HCT116 (cell line): ENCODE measurements around the gene RCE1.

ENCODE experiments used
- RAD21 ChIP-seq: IDR thresholded peaks from 2 replicates; pipeline ENCODE4 v1.6.1; 2012; ENCODE audit warnings: low read depth, mild to moderate bottlenecking
- TF ChIP-seq, protein P1 (sequence below), 3 experiments: fragments of 200-600 bp in 1 of 3; sonication (generic) in 1 of 3; IDR thresholded peaks in 2 of 3; conservative IDR thresholded peaks in 1 of 3; 2 replicates each; pipeline ENCODE4 v1.5.1; 2012 to 2017; ENCODE audit warnings: low read depth in 2 of 3, low read length in 2 of 3, antibody characterized with exemption in 1 of 3, borderline replicate concordance in 1 of 3, control low read depth in 1 of 3, mild to moderate bottlenecking in 1 of 3, mixed read lengths in 1 of 3, mixed run types in 1 of 3, moderate library complexity in 1 of 3; ENCODE audit not compliant: insufficient read depth in 1 of 3

- TF ChIP-seq RAD21: no peak
- TF ChIP-seq, protein P1, sequence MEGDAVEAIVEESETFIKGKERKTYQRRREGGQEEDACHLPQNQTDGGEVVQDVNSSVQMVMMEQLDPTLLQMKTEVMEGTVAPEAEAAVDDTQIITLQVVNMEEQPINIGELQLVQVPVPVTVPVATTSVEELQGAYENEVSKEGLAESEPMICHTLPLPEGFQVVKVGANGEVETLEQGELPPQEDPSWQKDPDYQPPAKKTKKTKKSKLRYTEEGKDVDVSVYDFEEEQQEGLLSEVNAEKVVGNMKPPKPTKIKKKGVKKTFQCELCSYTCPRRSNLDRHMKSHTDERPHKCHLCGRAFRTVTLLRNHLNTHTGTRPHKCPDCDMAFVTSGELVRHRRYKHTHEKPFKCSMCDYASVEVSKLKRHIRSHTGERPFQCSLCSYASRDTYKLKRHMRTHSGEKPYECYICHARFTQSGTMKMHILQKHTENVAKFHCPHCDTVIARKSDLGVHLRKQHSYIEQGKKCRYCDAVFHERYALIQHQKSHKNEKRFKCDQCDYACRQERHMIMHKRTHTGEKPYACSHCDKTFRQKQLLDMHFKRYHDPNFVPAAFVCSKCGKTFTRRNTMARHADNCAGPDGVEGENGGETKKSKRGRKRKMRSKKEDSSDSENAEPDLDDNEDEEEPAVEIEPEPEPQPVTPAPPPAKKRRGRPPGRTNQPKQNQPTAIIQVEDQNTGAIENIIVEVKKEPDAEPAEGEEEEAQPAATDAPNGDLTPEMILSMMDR (IDR thresholded peaks at IDR 0.05 in 2 of 3, conservative IDR thresholded peaks at IDR 0.05 in 1 of 3; ENCODE audit: borderline replicate concordance in 1 of 3, insufficient read depth in 1 of 3, low read depth in 2 of 3, low read length in 2 of 3): no peak
Measured at GRCh38 chr11:66863428-66864125, 20.3 kb downstream of the RCE1 start.
